Stimulated activated naive CD8-positive, alpha-beta T cell treated with anti-CD3 and anti-CD28 coated beads, Interleukin-15, Interleukin-2, amounts not matched to agents 100 U/mL and 50 U/mL, for 24 hours (primary cell): Measurements from ENCODE around the gene ZNF593OS.
A peak's percentile ranks its signal among the peaks of the same experiment; 100 is the strongest.

ENCODE experiments used
- ATAC-seq: fragments of 150-1000 bp; cut with Tn5 transposase; one replicate; pipeline ENCODE4 v1.10.0; 2021
- DNase-seq: peaks from one replicate; pipeline ENCODE4 v3.0.0; 2021

ZNF593OS gene

GRCh38 chr1:26125946-26126320, 45.7 kb downstream of the ZNF593OS start:
- DNase-seq (no peak), ATAC-seq (no peak)

- no peak for ATAC-seq
- no peak for DNase-seq
Observed at GRCh38 chr1:26125382-26125781, 46.2 kb downstream of the ZNF593OS start.

- DNase-seq: no peak
- ATAC-seq: no peak
Observed at GRCh38 chr1:26124418-26125331, 47.0 kb downstream of the ZNF593OS start.

GRCh38 chr1:26122988-26123973, 48.4 kb downstream of the ZNF593OS start:
- DNase-seq (no peak), ATAC-seq (peak; percentile 83)

GRCh38 chr1:26121854-26122773, 49.5 kb downstream of the ZNF593OS start:
- DNase-seq (no peak), ATAC-seq (no peak)

- ATAC-seq (no peak), DNase-seq (no peak)
Observed at GRCh38 chr1:26119892-26120608, 51.6 kb downstream of the ZNF593OS start.
